OCI-LY1 (cell line): ENCODE results near the gene JPH2.

Experiments
- CTCF ChIP-seq: fragments of 200-600 bp; sonication (generic), shearing (Covaris generic); IDR thresholded peaks from 2 replicates; pipeline ENCODE4 v1.5.1; 2017; ENCODE audit warnings: mild to moderate bottlenecking, antibody characterized with exemption, low read length, moderate library complexity, mixed read lengths
- EZH2 ChIP-seq: fragments of 200-600 bp; sonication (generic), shearing (Covaris generic); IDR thresholded peaks from 2 replicates; pipeline ENCODE4 v1.8.0; 2017; ENCODE audit warnings: borderline replicate concordance, mixed run types, mild to moderate bottlenecking, antibody characterized with exemption, low read length, moderate library complexity, mixed read lengths

GRCh38 chr20:44097521-44098255, 89.3 kb downstream of the JPH2 start:
- no peak for TF ChIP-seq EZH2
- no peak for TF ChIP-seq CTCF
